ENCODE results near the gene DUSP9.
"Not testable (repeated sequence)": the region's sequence is repeated elsewhere in the genome, so short reads cannot be mapped to it uniquely, and the experiment has no call there.

Gene DUSP9

DNA sequence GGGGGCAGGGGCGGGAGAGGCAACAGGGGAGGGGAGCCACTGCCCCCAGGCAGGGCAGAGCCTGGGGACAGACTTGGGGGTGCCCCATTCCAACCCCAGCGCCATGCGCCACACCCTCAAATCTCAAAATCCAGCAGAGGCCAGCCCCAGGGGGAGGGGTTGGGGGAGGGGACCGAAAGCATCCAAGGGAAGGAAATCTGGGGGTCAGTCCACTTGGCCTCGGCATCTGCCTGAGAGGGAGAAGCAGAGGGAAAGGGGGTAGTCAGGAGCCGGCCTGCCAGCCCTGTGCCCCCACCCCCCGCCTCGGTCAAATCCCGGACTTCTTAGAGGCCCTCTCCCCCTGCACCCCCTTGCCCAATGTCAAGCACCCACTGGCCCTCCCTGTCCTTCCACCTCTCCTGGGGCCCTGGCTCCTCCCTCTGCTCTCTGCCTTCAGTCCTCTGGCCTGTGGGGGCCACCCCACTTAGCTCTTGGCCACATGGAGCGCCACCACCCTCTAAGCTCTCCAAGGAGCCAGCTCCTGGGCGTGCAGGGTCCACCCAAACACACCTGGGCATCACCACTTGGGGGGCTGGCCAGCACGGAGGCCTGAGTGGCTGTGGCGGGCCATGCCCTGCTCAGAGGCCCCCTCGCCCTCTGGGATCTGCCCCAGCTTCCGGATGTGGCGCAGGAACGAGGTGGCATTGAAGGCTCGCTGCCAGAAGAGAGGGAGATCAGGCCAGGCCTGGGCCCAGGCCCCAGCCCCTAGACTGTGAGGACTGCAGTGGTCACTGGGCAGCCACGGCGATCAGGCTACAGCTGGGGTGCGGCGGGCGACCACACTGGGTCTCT is 23.1 kb downstream of the DUSP9 start:
- Histone ChIP-seq H3K27me3 (ENCODE audit: control insufficient read depth, insufficient read depth, low read length) (no peaks in the 10 kb centered on the region; the same call in 1 of the 2 replicates), H3K27ac (ENCODE audit: low read depth, low read length) (no peak overlapping the region), H3K9ac (ENCODE audit: low read depth, low read length) (no peak overlapping the region), H3K36me3 (ENCODE audit: control insufficient read depth, insufficient read depth, low read length) (no peaks in the 10 kb centered on the region), H3K4me1 (ENCODE audit: control insufficient read depth, insufficient read depth, low read length) (peaks cover 7% of the 10 kb centered on the region; the same call in 1 of the 2 replicates), H3K9me3 (ENCODE audit: control insufficient read depth, insufficient read depth, low read length) (peaks cover 49% of the 10 kb centered on the region), H3K4me3 (ENCODE audit: low read depth, low read length) (no peak overlapping the region)

GRCh38 chrX:153670748-153671588 is 24.0 kb downstream of the DUSP9 start:
- Histone ChIP-seq H3K27ac (ENCODE audit: low read depth, low read length) (no peak overlapping the region), H3K4me3 (ENCODE audit: low read depth, low read length) (no peak overlapping the region), H3K9me3 (ENCODE audit: control insufficient read depth, insufficient read depth, low read length) (peaks cover 47% of the 10 kb centered on the region), H3K9ac (ENCODE audit: low read depth, low read length) (no peak overlapping the region), H3K4me1 (ENCODE audit: control insufficient read depth, insufficient read depth, low read length) (peaks cover 7% of the 10 kb centered on the region; the same call in 1 of the 2 replicates), H3K27me3 (ENCODE audit: control insufficient read depth, insufficient read depth, low read length) (no peaks in the 10 kb centered on the region; the same call in 1 of the 2 replicates), H3K36me3 (ENCODE audit: control insufficient read depth, insufficient read depth, low read length) (no peaks in the 10 kb centered on the region)

DNA sequence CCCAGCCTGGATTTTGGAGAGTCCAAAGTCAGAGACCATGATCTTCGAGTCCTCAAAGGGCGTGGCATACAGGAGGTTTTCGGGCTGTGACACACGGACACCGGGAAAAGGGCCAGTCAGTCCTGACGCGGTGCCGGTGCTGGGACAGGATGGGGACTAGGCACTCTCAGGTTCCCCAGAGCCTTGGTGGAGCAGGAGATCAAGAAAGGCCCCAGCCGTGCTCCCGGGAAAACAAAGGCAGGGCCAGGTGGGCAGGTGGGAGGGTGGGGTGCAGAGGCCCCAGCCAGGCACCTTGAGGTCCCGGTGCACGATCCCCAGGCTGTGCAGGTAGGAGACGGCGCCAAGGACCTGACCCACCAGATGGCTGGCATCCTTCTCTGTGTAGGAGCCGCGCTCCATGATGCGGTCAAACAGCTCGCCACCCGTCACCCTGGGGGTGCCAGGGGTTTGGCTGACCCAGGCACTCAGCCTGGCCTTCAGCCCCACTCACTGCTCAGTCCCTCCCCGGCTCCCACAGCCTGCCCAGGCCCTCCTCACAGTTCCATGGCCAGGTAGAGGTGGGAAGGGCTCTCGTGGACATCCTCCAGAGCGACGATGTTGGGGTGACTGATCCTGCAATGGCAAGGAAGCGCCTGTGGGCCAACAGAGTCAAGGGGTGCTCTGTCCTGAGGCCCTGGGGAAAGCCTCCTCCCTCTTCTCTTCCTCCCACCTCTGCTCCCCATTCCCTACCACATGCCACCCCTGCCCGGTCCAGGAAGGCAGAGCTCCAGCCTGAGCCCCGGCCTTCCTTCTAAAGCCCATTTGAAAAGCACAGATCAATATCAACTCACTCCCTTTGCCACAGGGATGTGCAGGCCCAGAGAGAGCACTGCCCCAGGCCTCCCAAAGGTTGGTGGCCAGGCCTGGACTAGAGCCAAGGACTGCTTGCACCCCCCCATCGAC is 24.9 kb downstream of the DUSP9 start:
- Histone ChIP-seq H3K4me3 (ENCODE audit: low read depth, low read length) (no peak overlapping the region), H3K9me3 (ENCODE audit: control insufficient read depth, insufficient read depth, low read length) (peaks cover 38% of the 10 kb centered on the region), H3K27me3 (ENCODE audit: control insufficient read depth, insufficient read depth, low read length) (no peaks in the 10 kb centered on the region; the same call in 1 of the 2 replicates), H3K4me1 (ENCODE audit: control insufficient read depth, insufficient read depth, low read length) (peaks cover 7% of the 10 kb centered on the region; the same call in 1 of the 2 replicates), H3K9ac (ENCODE audit: low read depth, low read length) (no peak overlapping the region), H3K27ac (ENCODE audit: low read depth, low read length) (no peak overlapping the region), H3K36me3 (ENCODE audit: control insufficient read depth, insufficient read depth, low read length) (no peaks in the 10 kb centered on the region)

GRCh38 chrX:153672531-153673427 is 25.8 kb downstream of the DUSP9 start:
- no peak overlapping the region for H3K9ac ChIP-seq (ENCODE audit: low read depth, low read length)
- H3K9me3 ChIP-seq (ENCODE audit: control insufficient read depth, insufficient read depth, low read length), result peaks cover 30% of the 10 kb centered on the region; the same call in 1 of the 2 replicates
- no peak overlapping the region for H3K27ac ChIP-seq (ENCODE audit: low read depth, low read length)
- H3K27me3 ChIP-seq (ENCODE audit: control insufficient read depth, insufficient read depth, low read length), result no peaks in the 10 kb centered on the region; the same call in 1 of the 2 replicates
- no peaks in the 10 kb centered on the region for H3K36me3 ChIP-seq (ENCODE audit: control insufficient read depth, insufficient read depth, low read length)
- peaks cover 7% of the 10 kb centered on the region; the same call in 1 of the 2 replicates for H3K4me1 ChIP-seq (ENCODE audit: control insufficient read depth, insufficient read depth, low read length)
- no peak overlapping the region for H3K4me3 ChIP-seq (ENCODE audit: low read depth, low read length)

DNA sequence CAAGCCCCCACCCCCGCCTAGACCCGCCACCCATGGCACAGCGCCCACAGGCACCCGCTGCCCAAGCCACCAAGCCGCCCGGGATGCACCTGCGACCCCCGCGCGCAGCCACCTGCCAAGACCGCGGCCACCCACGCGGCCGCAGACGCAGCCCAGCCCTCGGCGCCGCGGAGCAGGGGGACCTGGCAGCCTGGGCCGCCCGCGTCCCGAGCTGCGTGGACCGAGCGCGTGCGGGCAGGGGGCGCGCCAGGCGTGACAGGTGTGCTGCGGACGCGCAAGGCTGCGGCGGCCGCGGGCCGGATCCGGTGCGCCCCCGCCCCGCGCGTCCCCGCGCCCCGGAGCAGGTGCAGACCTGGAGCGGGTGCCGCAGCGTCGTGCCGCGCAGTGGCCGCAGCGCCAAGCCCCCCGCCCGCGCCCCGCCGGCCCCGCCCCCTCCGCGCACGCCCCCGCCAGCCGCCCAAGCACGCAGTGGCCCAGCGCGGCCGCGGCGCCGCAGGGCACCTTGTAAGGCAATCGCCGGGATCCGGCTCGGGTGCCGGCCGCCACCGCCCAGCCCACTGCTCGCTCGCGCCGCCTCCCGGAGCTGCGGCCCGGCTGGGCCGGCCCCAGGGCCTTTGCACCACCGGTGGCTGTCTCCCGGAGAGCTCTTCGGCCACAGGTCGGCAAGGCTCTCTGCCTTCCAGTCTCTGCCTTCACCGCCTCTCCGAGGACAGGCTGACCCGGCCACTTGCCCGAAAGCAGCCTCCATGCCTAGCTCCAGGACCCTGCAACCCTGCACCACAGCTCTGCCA is 26.6 kb downstream of the DUSP9 start, which contains the start of gene PNCK:
Gene PNCK, minus strand, starts transcription at position 386 of the 791 bp plus-strand sequence. CDS start 737 bp downstream, outside the sequence.
- H3K4me3 ChIP-seq (ENCODE audit: low read depth, low read length), result no peak within 1 kb of the TSS
- H3K27ac ChIP-seq (ENCODE audit: low read depth, low read length), result peak within 1 kb of the TSS; percentile 64
- H3K36me3 ChIP-seq (ENCODE audit: control insufficient read depth, insufficient read depth, low read length), result no peaks in the 10 kb centered on the region
- no peaks in the 10 kb centered on the region; the same call in 1 of the 2 replicates for H3K27me3 ChIP-seq (ENCODE audit: control insufficient read depth, insufficient read depth, low read length)
- H3K9ac ChIP-seq (ENCODE audit: low read depth, low read length), result no peak within 1 kb of the TSS
- H3K9me3 ChIP-seq (ENCODE audit: control insufficient read depth, insufficient read depth, low read length), result peaks cover 32% of the 10 kb centered on the region; the same call in 1 of the 2 replicates
- H3K4me1 ChIP-seq (ENCODE audit: control insufficient read depth, insufficient read depth, low read length), result peaks cover 7% of the 10 kb centered on the region; the same call in 1 of the 2 replicates

DNA sequence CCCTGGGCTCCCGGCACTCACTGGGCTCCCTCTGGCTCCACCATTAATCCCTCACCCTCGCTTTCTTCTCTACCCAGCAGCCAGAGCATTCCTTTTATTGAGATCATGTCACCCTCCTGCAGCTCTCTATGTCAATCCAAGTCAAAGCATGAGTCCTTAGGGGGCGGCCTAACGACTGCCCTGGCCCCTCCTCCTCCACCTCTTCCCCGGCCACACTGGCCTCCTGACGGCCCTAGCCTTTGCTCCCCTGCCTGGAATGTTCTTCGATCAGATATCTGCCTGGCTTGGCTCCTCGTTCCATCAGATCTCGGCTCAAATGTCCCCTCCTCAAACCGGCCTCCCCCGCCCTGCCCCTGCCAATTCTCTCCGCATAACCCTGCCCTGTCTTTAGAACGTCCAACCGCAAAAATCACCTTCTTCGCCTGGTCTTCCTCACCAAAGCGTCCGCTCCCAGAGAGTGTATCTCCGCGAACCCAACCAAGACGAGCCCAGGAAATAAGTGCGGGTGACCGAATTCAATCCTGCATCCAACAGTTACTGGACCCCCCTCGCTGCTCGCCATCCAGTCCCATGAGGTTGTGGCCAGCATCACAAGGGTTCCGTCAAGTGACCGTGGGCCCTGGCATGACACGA is 27.3 kb downstream of the DUSP9 start:
- H3K27me3 ChIP-seq (ENCODE audit: control insufficient read depth, insufficient read depth, low read length), result no peaks in the 10 kb centered on the region; the same call in 1 of the 2 replicates
- H3K9me3 ChIP-seq (ENCODE audit: control insufficient read depth, insufficient read depth, low read length), result peaks cover 34% of the 10 kb centered on the region; the same call in 1 of the 2 replicates
- no peak overlapping the region for H3K4me3 ChIP-seq (ENCODE audit: low read depth, low read length)
- H3K4me1 ChIP-seq (ENCODE audit: control insufficient read depth, insufficient read depth, low read length), result peaks cover 7% of the 10 kb centered on the region; the same call in 1 of the 2 replicates
- peak overlapping the region; percentile 64 for H3K27ac ChIP-seq (ENCODE audit: low read depth, low read length)
- no peaks in the 10 kb centered on the region for H3K36me3 ChIP-seq (ENCODE audit: control insufficient read depth, insufficient read depth, low read length)
- no peak overlapping the region for H3K9ac ChIP-seq (ENCODE audit: low read depth, low read length)

- H3K9me3 ChIP-seq (ENCODE audit: control insufficient read depth, insufficient read depth, low read length), result peaks cover 30% of the 10 kb centered on the region
- no peaks in the 10 kb centered on the region for H3K36me3 ChIP-seq (ENCODE audit: control insufficient read depth, insufficient read depth, low read length)
- no peak overlapping the region for H3K4me3 ChIP-seq (ENCODE audit: low read depth, low read length)
- H3K27ac ChIP-seq (ENCODE audit: low read depth, low read length), result no peak overlapping the region
- H3K27me3 ChIP-seq (ENCODE audit: control insufficient read depth, insufficient read depth, low read length), result no peaks in the 10 kb centered on the region
- no peak overlapping the region for H3K9ac ChIP-seq (ENCODE audit: low read depth, low read length)
- peaks cover 9% of the 10 kb centered on the region; the same call in 1 of the 2 replicates for H3K4me1 ChIP-seq (ENCODE audit: control insufficient read depth, insufficient read depth, low read length)
Measured at GRCh38 chrX:153681175-153681574, 34.2 kb downstream of the DUSP9 start.

DNA sequence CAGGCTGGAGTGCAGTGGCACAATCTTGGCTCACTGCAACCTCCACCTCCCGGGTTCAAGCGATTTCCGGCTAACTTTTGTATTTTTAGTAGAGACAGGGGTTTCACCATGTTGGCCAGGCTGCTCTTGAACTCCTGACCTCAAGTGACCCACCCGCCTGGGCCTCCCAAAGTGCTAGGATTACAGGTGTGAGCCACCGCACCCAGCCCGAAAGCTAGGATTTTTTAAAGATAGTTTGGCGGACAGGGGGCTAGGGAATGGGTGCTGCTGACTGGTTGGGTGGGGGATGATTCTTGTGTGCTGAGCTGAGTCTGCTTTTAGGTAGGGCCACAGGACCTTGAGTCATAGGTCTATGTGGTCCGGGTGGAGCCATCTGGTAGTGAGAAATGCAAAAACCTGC is 36.5 kb downstream of the DUSP9 start:
- not testable (repeated sequence) for H3K27me3 ChIP-seq (ENCODE audit: control insufficient read depth, insufficient read depth, low read length); H3K9ac ChIP-seq (ENCODE audit: low read depth, low read length); H3K4me3 ChIP-seq (ENCODE audit: low read depth, low read length); H3K27ac ChIP-seq (ENCODE audit: low read depth, low read length); H3K36me3 ChIP-seq (ENCODE audit: control insufficient read depth, insufficient read depth, low read length)
- Histone ChIP-seq H3K9me3 (ENCODE audit: control insufficient read depth, insufficient read depth, low read length) (peaks cover 26% of the 10 kb centered on the region), H3K4me1 (ENCODE audit: control insufficient read depth, insufficient read depth, low read length) (peaks cover 12% of the 10 kb centered on the region; the same call in 1 of the 2 replicates)
